ENCODE data around the gene TFG.

The TFG gene

GRCh38 chr3:100754563-100755334 lies 45.5 kb downstream of the TFG start:
- no peak for DNase-seq (ENCODE audit: low read depth in 2 of 2)

DNA sequence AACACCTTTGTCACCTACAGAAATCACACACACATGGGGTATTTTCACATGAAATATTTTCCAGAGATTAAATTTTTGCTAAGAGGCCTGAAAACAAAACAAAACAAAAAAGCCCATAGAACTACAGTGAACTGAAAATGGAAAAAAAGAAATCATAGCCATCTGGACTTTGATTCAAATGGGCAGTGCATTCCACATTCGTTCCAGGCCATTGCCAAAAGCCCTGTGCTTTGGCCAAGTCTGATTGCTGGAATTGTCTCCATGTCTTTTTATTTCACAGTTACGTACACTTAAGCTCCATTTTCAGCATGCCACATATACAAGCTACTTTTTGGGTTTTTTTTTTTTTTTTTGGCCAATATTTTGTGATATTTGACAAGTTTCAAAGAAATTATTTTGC lies 47.1 kb downstream of the TFG start:
- no peak for DNase-seq (ENCODE audit: low read depth in 2 of 2)

GRCh38 chr3:100759159-100759558 lies 49.9 kb downstream of the TFG start:
- no peak for DNase-seq (ENCODE audit: low read depth in 2 of 2)

- no peak for DNase-seq (ENCODE audit: low read depth in 2 of 2)
Observed at GRCh38 chr3:100759950-100760349, 50.7 kb downstream of the TFG start.

GRCh38 chr3:100760377-100760776 lies 51.1 kb downstream of the TFG start:
- DNase-seq (ENCODE audit: low read depth in 2 of 2): no peak

- DNase-seq (ENCODE audit: low read depth in 2 of 2): no peak
Observed at GRCh38 chr3:100761211-100761942, 52.1 kb downstream of the TFG start.

DNA sequence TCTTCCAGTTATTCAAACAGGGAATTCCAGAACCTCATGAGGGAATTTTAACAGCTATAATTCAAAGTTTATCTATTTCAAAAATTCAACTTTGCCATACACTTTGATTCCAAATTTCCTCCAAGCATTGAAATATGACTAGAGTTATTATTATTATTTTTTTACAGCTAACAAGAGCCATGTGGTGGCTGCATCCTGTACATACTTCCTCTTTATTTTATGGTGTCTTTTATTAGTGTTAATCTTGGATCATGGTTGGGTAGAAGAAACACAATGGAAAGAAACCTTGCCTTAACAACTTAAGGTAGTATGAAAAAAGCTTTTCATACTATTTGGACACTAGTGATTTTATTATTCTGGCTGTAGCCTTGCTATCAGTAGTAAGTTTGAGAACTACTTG lies 52.7 kb downstream of the TFG start:
- DNase-seq (ENCODE audit: low read depth in 2 of 2): no peak

DNA sequence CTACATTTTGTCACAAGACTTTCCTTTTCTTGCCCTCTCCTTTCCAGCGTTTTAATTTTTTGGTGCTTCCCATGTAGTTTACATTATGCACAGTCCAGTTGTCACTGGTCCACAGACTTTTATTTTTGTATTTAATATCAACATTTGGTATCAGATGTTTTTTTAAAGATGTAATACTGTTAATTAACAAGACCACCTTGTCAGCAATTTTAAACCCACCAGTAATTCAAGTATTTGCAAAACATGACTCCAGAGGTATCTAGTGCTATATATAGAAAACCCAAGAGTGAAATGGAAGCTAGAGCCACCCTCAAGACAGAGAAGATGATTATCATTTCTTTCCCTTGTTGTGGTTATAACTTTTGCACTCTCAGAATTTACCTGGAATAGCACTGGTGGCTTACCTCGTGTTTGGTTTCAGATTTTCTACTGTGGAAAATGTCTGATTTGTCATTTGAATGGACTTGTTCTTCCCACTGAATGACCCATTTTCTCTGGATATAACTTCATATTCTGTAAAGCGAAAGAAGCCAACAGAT lies 56.2 kb downstream of the TFG start:
- no peak for DNase-seq (ENCODE audit: low read depth in 2 of 2)

DNA sequence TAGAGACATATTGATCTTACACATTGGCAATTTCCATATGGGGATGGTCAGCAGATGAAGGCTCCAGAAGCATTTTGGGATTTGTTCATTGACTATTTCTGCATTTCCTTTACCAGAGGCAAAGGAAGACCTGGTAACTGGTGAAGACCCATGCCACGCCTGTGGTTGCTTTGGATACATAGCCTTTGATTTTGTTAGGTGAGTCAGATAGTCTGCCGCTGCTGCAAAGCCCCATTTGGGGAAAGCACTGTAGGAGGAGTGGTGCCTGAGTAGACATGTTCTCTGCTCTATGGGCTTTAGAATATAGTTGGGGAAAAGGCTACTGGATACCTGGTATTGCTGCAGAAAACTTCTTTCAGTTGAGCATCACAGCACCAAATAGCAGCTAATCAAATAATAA lies 56.8 kb downstream of the TFG start:
- no peak for DNase-seq (ENCODE audit: low read depth in 2 of 2)

DNA sequence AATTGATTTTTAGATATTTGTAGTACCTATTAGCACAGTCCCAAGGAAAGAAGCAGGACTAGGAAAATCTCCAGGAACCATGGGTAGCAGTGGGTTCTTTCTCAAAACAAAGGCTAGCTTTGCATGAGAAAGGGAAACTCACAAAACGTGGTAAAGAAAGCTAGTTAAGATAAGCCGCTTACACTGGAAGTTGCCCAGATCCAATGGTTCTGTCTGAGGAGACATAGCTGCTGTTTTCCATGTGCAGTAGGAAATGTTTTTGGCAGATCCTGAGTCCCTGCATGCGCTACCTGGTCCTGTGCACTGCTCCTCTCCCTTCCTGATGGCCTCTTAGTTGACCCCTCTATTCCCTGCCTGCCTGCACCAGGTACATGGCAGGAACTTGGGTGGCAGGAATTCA lies 60.4 kb downstream of the TFG start:
- no peak for DNase-seq (ENCODE audit: low read depth in 2 of 2)

GRCh38 chr3:100775226-100775625 lies 65.9 kb downstream of the TFG start:
- DNase-seq (ENCODE audit: low read depth in 2 of 2): no peak

DNA sequence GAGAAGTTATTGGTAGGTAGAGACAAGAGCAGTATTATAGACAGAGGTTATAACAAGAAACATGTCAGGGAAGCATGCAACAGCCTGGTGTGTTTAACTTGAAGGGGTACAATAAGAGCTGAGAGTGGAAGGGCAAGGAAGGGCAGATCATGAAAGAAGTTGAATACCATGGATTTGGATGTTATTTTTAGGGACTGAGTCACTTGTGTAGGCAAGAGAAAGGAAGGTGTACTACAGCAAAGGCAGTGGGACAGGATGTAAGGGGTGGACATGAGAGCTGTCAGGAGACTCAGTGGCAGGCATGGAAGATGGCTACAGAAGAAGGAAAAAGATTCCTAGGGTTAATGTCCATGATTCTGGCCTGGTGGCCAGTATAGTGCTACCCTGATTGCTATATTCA lies 66.4 kb downstream of the TFG start:
- no peak for DNase-seq (ENCODE audit: low read depth in 2 of 2)

- no peak for DNase-seq (ENCODE audit: low read depth in 2 of 2)
Observed at GRCh38 chr3:100776097-100776729, 66.9 kb downstream of the TFG start.

DNA sequence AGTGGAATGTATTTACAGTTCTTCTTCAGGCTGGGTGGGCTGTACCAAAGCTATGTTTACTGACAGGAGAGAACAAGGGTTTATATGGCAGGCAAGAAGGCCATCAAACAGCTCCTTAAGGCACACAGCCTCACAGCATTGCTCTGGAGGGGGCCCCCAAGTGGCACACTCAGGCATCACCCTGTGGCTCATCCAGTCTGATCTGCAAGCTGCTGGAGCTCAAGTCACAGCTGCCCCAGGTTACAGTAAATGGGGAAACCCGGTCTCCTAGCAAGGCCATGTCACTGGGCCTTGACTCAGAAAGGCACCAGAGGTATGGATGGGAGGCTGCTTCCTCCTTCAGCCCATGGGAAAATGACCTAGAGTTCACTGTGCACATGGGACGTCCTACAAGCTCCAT lies 67.5 kb downstream of the TFG start:
- DNase-seq (ENCODE audit: low read depth in 2 of 2): no peak

DNA sequence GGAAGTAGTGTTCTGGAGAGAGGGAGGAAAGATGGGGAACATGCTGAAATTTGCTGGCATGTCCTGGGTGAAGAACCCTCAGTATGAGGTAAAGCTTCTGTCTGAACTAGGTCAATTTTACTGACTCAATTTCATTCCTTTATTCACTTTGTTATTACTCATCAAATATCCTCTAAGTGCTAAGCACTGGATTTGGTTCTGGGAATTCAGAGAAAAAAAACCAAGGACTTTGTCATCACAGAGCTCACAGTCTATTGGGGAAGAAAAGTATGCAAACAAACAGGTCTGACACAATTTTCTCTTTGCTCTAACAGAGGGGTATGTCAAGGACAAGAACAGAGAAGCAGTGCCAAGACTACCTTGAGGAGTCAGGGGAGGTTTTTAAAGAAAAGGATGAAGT lies 68.0 kb downstream of the TFG start:
- peak in 1 of 2 experiments; percentile 46 for DNase-seq (ENCODE audit: low read depth in 2 of 2)

DNA sequence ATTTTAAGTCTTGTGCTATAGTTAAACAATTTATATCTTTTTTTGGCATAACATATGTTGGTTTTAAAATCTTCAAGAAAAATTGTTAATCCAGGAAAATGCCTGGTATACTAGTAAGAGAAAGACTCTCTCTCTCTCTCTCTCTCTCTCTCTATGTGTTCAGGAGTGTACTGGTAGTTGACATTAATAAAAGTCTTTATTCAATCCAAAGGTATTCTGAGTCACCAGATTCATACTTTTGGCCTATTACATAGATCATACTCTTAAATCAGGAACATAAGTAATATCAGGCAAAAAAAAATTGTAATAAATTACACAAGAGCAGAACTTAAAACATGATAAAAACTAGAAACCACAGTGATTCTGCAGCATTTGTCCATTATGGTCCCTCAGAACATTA lies 70.2 kb downstream of the TFG start:
- DNase-seq (ENCODE audit: low read depth in 2 of 2): no peak

GRCh38 chr3:100780071-100780622 lies 70.9 kb downstream of the TFG start:
- DNase-seq (ENCODE audit: low read depth in 2 of 2): no peak

DNA sequence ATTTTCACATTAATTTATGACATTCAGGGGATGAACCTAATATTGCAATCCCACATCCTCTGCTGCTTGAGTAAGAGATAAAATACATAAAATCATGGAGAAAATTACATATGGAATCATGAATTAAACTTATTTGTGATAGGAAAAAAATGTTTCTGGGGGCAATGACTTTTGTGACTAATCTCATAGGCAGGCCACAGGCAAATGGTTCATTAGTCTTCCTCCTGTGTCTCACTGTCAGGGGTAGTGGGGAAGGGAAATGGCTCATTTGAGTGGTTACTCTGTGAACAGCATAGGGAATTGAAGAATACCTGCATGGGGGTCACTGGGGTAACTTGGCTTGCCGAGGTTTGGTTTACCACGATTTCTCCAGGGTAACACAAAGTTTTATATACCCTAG lies 72.0 kb downstream of the TFG start:
- DNase-seq (ENCODE audit: low read depth in 2 of 2): peak; percentile 67 to 75

DNA sequence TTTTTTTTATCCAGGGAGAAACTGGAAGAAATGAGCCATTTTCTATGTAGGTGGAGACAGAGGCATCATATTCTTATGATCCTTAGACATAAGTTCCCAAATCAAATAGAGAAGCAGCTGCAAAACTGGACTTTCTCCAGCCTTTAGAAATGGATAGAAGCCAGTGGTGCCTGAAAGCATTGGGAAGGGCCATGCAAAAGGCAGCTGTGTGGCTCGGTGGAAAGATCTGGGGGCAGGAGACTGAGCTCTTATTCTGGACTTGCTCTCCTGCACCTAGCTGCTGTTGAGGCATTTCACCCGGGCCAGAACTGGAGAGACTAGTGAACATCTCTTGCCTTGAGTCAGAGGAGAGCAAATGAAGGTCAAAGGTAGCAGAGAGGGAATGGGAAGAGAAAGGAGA lies 73.1 kb downstream of the TFG start:
- no peak for DNase-seq (ENCODE audit: low read depth in 2 of 2)

DNA sequence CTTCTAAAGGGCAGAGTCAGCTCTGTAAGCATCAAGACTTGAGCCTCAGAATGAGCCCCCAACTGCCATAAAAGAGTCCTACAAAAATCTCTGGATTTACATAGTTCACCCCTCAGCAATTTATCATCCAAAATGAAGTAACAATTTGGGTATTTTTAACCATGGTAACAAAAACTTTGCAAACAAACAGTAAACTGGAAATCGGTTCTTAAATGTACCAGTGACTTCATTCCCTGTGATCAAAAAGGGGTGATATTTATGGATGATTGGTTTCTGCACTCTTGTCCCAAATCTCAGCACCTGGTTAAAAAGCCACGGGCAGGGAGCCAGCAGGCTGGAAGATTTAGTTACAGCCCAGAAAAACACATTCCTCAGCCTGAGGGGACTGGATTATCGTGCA lies 73.6 kb downstream of the TFG start:
- DNase-seq (ENCODE audit: low read depth in 2 of 2): peak in 1 of 2 experiments; percentile 43

GRCh38 chr3:100783619-100784018 lies 74.3 kb downstream of the TFG start:
- no peak for DNase-seq (ENCODE audit: low read depth in 2 of 2)

- DNase-seq (ENCODE audit: low read depth in 2 of 2): no peak
Observed at GRCh38 chr3:100789579-100789978, 80.3 kb downstream of the TFG start.

Data from fibroblast of skin of left quadriceps (primary cell).